HG03439 (cell line): ENCODE measurements around the gene TRIM59.
"Not testable (repeated sequence)": the region's sequence is repeated elsewhere in the genome, so short reads cannot be mapped to it uniquely, and the experiment has no call there.

ENCODE experiments used
- ATAC-seq: cut with Tn5 transposase; IDR thresholded peaks from one replicate; pipeline ENCODE4 v1.9.1; 2021; ENCODE audit warnings: mild to moderate bottlenecking, moderate library complexity; ENCODE audit not compliant: unreplicated experiment

Gene TRIM59

DNA sequence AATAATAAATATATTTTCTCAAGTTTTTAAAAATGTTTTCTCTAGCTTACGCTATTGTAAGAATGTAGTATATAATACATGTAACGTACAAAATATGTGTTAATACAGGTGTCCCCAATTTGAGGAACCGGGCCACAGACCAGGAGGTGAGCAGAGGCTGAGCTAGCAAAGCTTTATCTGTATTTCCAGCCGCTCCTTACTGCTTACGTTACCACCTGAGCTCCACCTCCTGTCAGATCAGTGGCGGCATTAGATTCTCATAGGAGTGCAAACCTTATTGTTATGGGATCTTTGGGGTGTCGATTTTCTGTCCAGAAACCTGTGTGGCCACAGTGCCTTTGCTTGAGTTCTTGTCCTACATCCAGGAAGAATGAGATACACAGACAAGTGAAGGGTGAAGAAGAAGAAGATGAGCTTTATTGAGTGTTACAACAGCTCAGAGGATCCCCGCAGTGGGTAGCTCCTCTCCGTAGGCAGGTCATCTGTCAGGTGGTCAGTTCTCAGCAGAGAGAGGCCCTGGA lies 9.9 kb upstream of the TRIM59 start:
- no peak for ATAC-seq

DNA sequence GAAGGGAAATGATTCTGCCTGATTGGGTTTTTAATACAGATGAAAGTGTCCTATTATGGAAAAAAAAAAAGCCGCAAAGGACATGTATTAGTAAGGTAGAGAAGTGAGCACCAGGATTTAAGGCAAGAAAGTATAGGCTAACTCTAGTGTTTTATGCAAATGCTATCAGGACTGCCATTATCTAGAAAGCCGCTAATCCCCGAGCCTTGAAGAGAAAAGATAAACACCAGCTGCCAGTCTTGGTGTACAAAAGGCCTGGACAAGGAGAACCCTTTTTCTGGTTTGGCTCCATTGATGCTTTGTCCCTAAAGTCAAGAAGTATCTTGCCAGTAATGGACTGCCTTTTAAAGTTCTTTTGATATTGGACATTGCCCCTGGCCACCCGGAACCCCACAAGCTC lies 8.6 kb upstream of the TRIM59 start:
- ATAC-seq = no peak

DNA sequence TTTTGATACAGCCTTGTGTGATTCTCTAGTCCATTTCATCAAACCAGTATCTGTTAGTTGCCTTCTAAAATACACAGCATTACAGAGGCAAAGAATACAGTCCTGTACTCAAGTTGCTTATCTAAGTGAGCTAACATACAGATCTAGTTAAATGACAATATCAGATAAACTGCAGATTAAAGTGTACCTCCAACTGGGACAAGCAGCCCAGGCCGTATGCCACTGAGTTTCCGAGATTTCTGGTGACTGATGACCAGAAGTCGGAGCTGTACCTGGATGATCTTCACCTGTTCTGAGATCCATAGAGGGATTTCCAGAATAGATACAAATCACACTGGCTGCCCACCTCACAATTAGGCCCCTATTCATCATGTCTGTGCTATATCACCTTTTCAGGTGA lies 6.3 kb upstream of the TRIM59 start:
- ATAC-seq = no peak

DNA sequence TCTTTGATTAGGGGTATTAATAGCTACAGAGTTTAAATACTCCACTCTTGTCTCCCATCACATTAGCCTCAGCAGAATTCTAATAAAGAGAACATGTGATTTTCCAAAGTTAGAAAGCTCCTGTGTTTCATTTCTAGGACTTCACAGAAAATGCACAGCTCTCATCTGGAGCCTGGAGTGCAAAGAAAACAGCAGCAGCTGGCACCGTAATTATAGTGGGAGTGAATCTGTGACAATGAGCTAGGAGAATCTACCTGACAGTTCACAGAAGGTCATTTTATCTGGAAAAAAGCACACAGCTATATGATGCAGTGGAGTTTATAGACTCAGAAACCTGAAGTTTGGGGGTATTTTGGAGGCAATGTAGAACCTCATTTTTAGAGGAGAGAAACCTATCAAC lies 5.4 kb upstream of the TRIM59 start:
- no peak for ATAC-seq

DNA sequence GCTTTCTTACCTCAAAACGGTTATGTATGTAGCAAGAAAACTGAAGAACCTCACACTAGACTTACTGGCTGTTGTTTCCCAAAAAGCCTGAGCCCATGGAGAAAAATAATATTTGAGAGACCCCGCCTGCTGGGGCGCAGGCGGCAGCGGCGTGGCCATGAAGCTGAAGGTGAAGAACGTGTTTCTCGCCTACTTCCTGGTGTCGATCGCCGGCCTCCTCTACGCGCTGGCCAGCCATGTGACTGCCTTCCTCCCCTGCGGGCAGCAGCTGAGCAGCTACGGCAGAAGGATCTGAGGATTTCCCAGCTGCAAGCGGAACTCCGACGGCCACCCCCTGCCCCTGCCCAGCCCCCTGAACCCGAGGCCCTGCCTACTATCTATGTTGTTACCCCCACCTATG lies 2.7 kb upstream of the TRIM59 start:
- ATAC-seq = not testable (repeated sequence)

DNA sequence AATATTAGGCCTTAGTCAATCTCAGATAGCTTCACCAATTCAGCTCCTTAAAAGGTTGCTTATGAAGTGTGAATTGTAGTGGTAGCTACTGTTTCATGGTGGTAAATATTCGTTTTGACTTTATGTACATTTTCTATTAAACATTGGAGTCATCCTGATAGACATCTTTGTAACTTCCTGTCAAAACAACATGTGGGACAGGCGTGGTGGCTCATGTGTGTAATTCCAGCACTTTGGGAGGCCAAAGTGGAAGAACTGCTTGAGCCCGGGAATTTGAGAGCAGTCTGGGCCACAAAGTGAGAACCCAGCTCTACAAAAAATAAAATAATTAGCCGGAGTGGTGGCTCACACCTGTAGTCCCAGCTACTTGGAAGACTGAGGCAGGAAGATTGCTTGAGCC lies 2.0 kb upstream of the TRIM59 start:
- ATAC-seq = no peak

DNA sequence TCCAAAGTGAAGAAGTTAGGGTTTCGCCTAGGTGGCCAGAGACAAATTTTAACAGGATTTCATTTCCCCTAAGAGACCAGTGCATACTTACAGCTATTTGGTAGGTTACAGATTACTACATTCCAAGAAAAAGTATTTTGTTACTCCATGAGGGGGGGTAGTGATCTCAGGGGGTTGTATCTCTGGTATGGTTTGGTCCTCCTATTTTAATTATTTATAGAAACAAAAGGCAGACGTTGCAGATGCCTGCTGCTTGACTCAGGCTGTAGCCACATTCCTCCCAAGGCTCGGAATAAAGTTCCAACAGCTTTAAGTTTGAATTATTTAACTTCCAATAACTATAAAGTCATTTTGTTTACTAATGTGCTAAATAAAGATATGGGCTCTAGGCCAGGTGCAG lies 1.3 kb upstream of the TRIM59 start:
- ATAC-seq = no peak

DNA sequence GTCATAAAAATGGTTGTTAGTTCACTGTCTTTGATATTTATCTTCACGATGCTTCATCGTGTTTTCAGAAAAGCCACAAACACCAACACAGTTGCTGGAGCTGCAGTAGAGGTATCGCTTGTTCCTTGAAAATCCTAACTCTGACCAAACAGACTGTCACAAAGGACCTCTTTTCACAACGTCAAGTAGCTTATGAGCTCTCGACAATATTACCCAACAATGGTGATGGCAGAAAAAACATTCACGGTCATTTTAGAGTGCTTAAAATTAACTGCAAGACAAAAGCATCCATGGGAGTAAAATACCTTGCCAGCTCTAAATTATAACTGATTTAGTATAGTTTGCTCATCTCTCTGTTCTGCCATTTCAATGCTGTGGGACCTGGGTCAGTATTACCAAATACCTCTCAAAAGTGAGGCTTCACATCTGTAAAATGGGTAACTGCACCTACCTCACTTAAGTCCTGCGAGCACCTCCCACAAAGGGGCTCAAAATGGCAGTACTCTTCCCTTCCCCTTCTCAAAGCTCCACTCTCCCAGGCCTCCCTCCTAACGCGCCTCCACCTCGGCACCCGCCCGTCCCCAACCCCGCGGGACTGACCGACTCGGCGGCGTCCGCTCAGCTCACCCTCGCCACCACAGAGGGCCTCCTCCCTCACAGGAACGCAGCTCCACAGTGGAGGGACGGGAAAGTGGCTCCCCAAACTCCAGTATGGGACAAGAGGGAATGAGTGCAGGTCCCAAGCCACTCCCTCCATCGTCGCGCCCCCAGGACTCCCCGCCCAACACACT lies 546 bp downstream of the TRIM59 start:
- peak; percentile 40 for ATAC-seq

DNA sequence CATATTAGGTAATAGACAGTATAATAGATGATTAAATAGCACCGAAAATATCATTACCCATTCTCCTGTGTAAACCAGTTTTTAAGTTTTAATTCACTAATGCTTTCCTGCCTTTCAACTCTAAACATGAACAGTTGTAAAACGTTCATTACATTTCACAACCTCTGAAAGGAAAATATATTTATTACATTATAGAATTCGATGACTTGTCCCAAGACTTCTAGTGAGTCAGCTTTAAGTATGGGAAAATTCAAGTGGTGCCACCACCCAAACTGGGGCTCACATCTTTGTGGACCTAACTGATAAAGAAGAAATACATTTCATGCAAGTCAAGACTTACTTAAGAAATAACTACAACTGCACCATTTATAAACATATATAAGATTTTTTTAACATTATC lies 2.0 kb downstream of the TRIM59 start:
- no peak for ATAC-seq

DNA sequence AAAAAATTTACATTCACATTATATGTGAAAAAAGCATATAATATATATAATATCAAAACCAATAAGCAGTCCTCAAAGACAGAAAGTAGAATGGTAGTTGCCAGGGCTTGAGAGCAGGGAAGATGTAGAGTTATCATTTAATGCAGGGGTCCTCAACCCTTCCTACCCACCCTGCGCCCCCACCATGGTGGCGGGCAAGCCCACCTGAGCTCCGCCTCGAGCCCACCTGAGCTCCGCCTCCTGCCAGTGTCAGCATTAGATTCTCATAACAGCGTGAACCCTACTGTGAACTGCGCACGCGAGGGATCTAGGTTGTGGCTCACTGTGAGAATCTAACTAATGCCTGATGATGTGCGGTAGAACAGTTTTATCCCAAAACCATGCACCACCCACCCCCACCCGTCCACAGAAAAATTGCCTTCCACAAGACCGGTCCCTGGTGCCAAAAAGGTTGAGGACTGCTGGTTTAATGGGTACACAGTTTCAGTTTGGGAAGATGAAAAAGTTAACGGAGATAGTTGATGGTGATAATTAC lies 3.0 kb downstream of the TRIM59 start:
- no peak for ATAC-seq

DNA sequence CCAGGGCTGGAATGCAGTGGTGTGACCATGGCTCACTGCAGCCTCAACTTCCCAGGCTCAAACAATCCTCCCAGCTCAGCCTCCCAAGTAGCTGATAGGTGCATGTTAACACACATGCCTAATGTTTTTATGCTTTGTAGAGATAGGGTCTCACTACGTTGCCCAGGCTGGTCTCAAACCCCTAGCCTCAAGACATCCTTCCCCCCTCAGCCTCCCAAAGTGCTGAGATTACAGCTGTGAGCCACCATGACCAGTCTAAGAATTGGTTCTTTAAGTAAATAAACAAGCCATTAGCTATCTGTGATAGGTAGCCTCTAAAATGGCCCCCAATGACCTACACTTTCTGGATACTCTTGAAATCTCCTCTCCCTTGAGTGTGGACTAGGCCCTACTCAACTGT lies 3.7 kb downstream of the TRIM59 start:
- no peak for ATAC-seq

DNA sequence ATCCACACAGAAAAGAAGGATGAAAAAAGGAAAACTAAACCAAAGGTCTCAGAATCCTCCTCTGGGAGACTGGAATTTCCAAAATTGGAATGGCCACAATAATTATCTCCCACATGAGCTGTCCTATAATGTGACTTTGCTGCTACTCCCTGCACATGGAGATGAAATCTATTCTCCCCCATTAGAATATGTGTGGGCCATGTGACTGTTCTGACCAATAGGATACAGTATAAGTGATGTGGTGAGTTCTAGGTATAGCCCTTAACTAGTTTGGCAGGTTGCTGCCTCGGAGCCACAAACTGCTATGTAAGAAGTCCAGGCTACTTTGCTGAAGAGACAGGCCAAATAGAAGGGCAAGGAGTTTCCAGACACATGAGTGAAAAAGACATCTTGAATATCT lies 5.2 kb downstream of the TRIM59 start:
- ATAC-seq = no peak

DNA sequence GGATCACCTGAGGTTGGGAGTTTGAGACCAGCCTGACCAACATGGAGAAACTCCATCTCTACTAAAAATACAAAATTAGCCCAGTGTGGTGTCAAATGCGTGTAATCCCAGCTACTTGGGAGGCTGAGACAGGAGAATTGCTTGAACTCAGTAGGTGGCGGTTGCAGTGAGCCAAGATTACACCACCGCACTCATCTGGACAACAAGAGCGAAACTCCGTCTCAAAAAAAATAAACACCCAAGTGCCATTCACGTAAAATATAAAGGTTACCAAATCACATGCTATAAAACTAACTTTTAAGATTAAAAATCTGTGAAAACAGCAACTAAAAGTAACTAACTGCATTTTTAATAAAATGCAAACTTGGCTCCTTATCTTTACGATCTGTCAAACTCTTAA lies 8.9 kb downstream of the TRIM59 start:
- no peak for ATAC-seq

DNA sequence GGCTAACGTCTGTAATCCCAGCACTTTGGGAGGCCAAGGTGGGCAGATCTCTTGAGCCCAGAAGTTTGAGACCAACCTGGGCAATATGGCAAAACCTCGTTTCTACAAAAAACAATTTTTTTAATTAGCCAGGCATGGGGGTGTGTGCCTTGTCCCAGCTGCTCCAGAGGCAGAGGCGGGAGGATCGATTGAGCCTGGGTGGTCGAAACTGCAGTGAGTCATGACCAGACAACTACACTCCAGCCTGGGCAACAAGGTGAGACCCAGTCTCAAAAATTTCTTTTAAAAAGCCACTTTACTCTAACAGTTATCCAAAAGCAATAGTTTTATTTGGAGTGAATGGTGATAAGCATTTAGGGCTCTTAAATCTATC lies 12.5 kb downstream of the TRIM59 start:
- ATAC-seq = no peak

DNA sequence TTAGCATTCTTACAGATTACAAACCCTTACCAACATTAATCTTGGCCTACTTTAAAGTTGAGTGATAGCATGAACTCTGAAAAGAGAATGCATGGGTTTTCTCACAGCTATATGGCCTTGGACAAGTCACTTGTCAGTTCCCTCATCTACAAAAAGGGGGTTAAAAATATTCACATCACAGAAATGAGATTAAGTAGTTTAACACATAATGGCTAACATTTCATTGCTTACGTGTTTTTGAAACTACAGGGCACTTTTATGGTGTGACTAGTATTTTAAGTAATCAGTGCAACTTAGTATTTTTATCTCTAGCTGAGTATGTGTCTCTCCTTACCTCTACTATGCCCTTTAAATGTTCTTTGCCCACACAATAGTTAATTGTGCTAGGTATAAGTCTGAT lies 13.8 kb downstream of the TRIM59 start:
- no peak for ATAC-seq

DNA sequence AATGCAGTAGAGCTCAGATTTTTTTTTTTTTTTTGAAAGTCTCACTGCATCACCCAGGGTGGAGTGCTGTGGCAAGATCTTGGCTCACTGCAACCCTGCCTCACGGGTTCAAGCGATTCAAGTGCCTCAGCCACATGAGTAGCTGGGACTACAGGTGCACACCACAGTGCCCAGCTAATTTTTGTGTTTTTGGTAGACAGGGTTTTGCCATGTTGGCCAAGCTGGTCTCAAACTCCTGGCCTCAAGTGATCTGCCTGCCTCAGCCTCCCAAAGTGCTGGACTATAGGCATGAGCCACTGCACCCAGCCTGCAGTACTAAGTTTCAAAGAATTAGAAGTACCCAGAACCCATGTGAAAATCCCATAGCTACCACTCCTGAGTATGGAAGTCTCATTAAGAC lies 14.5 kb downstream of the TRIM59 start:
- ATAC-seq = no peak

DNA sequence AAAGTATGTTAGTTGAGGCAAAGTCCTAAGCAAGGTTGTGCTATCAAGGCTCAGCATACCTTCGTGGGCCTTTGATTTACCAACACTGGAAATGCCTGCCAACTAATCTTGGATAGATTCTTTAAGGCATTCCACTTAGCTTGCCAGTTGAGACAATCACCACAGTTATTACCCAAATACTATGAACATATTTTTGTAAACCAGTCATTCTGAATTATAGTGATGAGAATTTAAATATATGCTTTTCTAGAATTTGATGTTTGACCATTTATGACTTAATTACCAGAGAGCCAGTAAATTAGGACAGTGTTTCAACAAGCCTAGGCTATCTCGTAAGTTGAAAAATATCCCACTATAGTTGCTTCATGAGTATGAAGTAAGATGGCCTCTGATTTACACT lies 15.5 kb downstream of the TRIM59 start:
- no peak for ATAC-seq

DNA sequence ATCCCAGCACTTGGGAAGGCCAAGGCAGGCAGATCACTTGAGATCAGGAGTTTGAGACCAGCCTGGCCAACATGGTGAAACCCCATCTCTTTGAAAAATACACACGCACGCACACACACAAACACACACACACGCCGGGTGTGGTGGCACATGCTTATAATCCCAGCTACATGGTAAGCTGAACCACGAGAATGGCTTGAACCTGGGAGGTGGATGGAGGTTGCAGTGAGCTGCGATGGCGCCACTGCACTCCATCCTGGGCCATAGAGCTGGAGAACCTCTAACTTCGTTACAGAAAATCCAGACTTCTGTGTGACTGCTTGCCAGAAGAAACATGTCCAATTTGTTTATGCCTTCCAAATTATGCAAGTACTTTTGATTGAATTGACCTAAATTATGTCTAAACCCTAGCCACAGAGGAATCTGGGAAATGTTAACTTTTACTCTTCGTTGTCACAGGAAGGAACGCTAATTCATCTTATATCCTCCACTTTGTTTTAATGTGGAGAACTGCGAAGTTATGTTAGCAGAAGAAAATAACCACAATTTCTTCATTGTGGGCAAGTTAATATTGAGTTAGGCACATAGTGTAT lies 21.7 kb downstream of the TRIM59 start:
- no peak for ATAC-seq

DNA sequence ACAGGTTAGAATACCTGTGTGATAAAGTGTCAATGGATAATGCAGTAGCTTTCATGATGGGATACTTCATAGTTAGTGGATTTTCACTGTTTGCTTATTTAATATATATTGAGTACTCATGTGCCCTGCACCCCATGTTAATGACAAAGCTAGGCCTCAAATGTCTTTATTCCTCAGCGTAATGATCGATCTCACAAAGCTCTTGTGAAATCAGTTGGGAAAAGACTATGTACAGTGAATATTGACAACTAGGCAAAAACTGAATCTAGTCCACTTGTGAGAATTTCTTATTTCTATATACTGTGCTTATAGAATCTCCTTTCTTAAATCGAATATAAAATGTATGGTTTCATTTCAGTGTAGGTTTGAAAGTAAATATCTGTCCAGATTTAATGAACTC lies 32.3 kb downstream of the TRIM59 start:
- no peak for ATAC-seq

DNA sequence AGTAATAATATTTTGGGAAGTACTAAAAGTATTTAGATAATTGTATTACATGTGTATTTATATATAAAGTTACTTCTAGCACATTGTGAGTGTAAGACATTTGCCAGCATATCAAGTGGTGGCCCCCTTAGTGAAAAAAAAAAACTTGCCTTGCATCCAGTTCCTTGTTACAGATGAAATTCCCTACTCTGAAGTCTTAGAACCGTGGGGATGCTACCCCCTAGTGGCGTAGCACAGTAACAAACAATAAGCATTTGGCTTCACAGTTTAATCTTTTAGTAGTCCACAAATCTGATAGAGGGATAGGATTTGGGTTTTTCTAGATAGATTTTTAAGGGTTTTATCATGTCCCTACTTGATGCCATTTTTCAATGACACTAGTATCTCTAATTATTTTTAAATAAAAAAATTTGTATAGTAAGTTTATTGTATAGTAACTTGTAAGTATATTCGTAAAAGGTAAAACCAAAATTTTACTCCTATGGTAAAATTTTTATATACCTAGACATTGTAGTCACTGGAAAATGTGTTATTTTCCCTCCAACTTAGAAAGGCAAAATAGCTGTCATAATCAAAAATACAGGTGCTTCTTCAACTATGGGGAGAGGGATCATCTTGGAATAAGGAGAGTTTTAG lies 35.9 kb downstream of the TRIM59 start:
- ATAC-seq = peak; percentile 75

DNA sequence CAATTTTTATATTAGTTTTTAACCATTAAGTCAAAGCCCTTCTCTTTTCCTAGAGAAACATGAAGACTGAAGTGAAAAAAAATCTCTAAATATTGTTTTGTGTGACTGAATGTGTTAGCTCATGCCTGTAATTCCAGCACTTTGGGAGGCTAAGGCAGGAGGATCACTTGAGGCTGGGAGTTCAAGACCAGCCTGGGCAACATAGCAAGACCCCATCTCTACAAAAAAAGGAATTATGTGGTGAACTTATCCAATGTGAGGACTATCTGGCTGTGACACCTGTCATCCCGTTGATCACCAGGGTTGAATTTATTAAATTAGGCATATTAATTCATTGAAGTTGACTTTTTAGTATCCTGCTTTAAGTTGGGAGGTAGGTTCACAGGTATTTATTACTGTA lies 37.1 kb downstream of the TRIM59 start:
- ATAC-seq = no peak
